ENCODE measurements around the gene QARS1. TPM values are rescaled to one million over a fixed set of nuclear protein-coding genes. Genes with fewer than 3 reads are reported as not detected.

Gene QARS1
- total and polyA plus RNA-seq, 2 of the 13 experiments (the other 11 are each of a cell fraction or from before 2014, with no cell fraction given) = 307 to 327 TPM

DNA sequence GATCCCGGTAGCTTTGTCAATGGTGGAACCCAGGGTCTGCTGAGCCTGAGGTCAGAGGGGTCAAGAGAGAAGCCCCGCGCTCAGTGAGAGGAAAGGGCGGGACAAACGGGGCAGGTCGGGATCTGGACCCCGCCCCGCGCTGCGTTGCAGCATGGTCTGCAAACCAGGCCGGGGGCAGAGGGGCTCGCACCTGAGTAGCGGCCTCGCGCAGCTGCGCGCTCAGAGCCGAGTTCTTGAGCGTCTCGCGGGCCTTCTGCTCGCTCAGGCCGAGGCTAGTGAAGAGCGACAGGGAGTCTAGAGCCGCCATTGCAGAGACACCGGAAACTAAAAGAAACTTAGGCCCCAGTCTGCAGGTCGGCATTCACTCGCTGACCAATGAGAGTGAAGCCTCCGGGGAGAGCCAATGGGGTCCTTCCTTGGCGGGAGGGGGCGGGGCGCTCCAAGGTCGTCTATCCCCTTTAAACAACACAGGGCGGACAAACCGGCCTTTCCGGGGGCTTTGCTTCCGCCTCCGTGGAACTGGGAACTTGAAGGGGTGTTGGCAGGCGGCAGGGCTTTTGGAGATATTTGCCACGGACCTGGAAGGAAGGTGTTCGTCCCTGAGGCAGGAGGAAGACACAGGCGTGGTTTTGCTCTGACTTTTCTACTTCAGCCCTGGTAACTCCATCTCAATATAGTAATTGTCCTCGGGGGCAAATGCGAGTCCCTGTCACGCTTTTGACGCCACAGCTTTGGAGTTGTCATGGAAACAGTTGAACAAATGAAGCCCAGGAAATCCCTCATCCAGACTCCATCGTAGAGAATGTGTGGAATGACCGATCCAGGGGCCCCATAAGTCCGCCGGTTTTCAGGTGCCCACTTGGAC is at the start of gene QARS1 (continued):
- TF ChIP-seq, protein P1, sequence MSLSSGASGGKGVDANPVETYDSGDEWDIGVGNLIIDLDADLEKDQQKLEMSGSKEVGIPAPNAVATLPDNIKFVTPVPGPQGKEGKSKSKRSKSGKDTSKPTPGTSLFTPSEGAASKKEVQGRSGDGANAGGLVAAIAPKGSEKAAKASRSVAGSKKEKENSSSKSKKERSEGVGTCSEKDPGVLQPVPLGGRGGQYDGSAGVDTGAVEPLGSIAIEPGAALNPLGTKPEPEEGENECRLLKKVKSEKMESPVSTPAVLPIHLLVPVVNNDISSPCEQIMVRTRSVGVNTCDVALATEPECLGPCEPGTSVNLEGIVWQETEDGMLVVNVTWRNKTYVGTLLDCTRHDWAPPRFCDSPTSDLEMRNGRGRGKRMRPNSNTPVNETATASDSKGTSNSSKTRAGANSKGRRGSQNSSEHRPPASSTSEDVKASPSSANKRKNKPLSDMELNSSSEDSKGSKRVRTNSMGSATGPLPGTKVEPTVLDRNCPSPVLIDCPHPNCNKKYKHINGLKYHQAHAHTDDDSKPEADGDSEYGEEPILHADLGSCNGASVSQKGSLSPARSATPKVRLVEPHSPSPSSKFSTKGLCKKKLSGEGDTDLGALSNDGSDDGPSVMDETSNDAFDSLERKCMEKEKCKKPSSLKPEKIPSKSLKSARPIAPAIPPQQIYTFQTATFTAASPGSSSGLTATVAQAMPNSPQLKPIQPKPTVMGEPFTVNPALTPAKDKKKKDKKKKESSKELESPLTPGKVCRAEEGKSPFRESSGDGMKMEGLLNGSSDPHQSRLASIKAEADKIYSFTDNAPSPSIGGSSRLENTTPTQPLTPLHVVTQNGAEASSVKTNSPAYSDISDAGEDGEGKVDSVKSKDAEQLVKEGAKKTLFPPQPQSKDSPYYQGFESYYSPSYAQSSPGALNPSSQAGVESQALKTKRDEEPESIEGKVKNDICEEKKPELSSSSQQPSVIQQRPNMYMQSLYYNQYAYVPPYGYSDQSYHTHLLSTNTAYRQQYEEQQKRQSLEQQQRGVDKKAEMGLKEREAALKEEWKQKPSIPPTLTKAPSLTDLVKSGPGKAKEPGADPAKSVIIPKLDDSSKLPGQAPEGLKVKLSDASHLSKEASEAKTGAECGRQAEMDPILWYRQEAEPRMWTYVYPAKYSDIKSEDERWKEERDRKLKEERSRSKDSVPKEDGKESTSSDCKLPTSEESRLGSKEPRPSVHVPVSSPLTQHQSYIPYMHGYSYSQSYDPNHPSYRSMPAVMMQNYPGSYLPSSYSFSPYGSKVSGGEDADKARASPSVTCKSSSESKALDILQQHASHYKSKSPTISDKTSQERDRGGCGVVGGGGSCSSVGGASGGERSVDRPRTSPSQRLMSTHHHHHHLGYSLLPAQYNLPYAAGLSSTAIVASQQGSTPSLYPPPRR (CRISPR knock-in tag; IDR thresholded peaks at IDR 0.05; ENCODE audit: borderline replicate concordance) = peak; percentile 13; the same call in 1 of the 2 replicates
- TF ChIP-seq RFX3 (CRISPR knock-in tag; IDR thresholded peaks at IDR 0.05) (peak; percentile 57; the same call in 1 of the 2 replicates), ZBTB7B (CRISPR knock-in tag; IDR thresholded peaks at IDR 0.05) (peak; percentile 86; the same call in 1 of the 2 replicates), PCBP1 (IDR thresholded peaks at IDR 0.05; ENCODE audit: borderline replicate concordance, low read depth, low read length) (no peak), PHF8 (CRISPR knock-in tag; IDR thresholded peaks at IDR 0.05) (peak; percentile 97), HOXA5 (CRISPR knock-in tag; IDR thresholded peaks at IDR 0.05) (0 out of 2 replicates have a peak, but pooled peaks have one; percentile 26), DMAP1 (CRISPR knock-in tag; IDR thresholded peaks at IDR 0.05) (peak; percentile 95), ZNF574 (CRISPR knock-in tag; IDR thresholded peaks at IDR 0.05) (peak; percentile 70; the same call in 1 of the 2 replicates), CEBPB (IDR thresholded peaks at IDR 0.05; ENCODE audit: borderline replicate concordance, low read depth, low read length) (no peak), MAZ (IDR thresholded peaks at IDR 0.05; ENCODE audit: borderline replicate concordance, low read depth, low read length) (no peak), MAZ (CRISPR knock-in tag; IDR thresholded peaks at IDR 0.05; ENCODE audit: low read depth) (0 out of 2 replicates have a peak, but pooled peaks have one; percentile 77), MTF1 (CRISPR knock-in tag; IDR thresholded peaks at IDR 0.05) (no peak), ETV6 (CRISPR knock-in tag; conservative IDR thresholded peaks at IDR 0.05) (peak; percentile 27; the same call in 1 of the 2 replicates), NFKB2 (CRISPR knock-in tag; IDR thresholded peaks at IDR 0.05; ENCODE audit: borderline replicate concordance) (peak; percentile 89; the same call in 1 of the 2 replicates), ATF1 (CRISPR knock-in tag; IDR thresholded peaks at IDR 0.05) (peak; percentile 57; the same call in 1 of the 2 replicates), NFYB (CRISPR knock-in tag; IDR thresholded peaks at IDR 0.05) (peak; percentile 85), HINFP (CRISPR knock-in tag; IDR thresholded peaks at IDR 0.05; ENCODE audit: low read depth) (0 out of 2 replicates have a peak, but pooled peaks have one; percentile 66)
- TF ChIP-seq, protein P2, sequence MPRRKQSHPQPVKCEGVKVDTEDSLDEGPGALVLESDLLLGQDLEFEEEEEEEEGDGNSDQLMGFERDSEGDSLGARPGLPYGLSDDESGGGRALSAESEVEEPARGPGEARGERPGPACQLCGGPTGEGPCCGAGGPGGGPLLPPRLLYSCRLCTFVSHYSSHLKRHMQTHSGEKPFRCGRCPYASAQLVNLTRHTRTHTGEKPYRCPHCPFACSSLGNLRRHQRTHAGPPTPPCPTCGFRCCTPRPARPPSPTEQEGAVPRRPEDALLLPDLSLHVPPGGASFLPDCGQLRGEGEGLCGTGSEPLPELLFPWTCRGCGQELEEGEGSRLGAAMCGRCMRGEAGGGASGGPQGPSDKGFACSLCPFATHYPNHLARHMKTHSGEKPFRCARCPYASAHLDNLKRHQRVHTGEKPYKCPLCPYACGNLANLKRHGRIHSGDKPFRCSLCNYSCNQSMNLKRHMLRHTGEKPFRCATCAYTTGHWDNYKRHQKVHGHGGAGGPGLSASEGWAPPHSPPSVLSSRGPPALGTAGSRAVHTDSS (CRISPR knock-in tag; conservative IDR thresholded peaks at IDR 0.05) = no peak
